ENCODE results near the gene TCF23. TPM values are rescaled to one million over a fixed set of nuclear protein-coding genes. Genes with fewer than 3 reads are reported as not detected.
A peak's percentile ranks its signal among the peaks of the same experiment; 100 is the strongest.

The TCF23 gene
- total RNA-seq, 2 experiments from 2014 or later, result not detected

DNA sequence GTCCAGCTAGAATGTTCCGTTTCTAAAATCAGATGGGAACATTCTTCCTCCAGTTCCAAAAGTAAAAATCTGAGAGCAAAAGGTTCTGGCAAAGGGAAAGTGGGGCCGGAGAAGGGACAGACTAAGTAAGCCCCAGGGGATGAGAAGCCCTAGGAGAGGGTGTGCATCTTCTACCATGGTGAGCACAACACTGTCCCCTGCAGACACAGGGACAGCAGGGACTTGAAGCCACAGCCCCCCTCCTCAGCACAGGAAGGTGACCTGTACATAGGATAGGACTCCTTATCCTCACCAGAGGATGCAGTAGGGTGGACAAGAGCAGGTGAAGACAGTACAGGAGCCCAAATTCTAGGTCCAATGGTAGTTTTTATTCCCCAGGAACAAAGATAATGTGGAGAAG is 50.4 kb downstream of the TCF23 start:
- H3K36me3 ChIP-seq (ENCODE audit: insufficient read depth, low read length), result peaks cover 28% of the 10 kb centered on the region
- DNase-seq (no peak), ATAC-seq (ENCODE audit: poor library complexity) (peak; percentile 7)
- no peak overlapping the region for H3K27ac ChIP-seq (ENCODE audit: low read depth in 1 of 2, low read length in 2 of 2)
- ChIA-PET POLR2A (no interaction called here), CTCF (no interaction called here)
- no peaks in the 10 kb centered on the region for H3K27me3 Mint-ChIP-seq
- no peaks in the 10 kb centered on the region for H3K9me3 Mint-ChIP-seq
- intact Hi-C loops (cut with DNase I, micrococcal nuclease), result loop anchor here in 1 of 2 experiments (5.0 kb wide), 1 partner anchor 47 kb away; no protein-coding TSS in a partner anchor
- peak overlapping the region; percentile 53 for H3K27ac Mint-ChIP-seq
- H3K27me3 ChIP-seq (ENCODE audit: control insufficient read depth in 1 of 2, insufficient read depth in 2 of 2, low read length in 2 of 2), result no peaks in the 10 kb centered on the region
- TF ChIP-seq, protein P1, sequence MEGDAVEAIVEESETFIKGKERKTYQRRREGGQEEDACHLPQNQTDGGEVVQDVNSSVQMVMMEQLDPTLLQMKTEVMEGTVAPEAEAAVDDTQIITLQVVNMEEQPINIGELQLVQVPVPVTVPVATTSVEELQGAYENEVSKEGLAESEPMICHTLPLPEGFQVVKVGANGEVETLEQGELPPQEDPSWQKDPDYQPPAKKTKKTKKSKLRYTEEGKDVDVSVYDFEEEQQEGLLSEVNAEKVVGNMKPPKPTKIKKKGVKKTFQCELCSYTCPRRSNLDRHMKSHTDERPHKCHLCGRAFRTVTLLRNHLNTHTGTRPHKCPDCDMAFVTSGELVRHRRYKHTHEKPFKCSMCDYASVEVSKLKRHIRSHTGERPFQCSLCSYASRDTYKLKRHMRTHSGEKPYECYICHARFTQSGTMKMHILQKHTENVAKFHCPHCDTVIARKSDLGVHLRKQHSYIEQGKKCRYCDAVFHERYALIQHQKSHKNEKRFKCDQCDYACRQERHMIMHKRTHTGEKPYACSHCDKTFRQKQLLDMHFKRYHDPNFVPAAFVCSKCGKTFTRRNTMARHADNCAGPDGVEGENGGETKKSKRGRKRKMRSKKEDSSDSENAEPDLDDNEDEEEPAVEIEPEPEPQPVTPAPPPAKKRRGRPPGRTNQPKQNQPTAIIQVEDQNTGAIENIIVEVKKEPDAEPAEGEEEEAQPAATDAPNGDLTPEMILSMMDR (IDR thresholded peaks at IDR 0.05), result no peak
- H3K4me3 Mint-ChIP-seq, result no peak overlapping the region
- no peaks in the 10 kb centered on the region for H3K4me1 Mint-ChIP-seq (ENCODE audit: low read depth)
- H3K36me3 Mint-ChIP-seq (ENCODE audit: low read depth), result peaks cover 56% of the 10 kb centered on the region
- H3K9me3 ChIP-seq (ENCODE audit: control insufficient read depth in 1 of 2, insufficient read depth in 1 of 2, low read length in 2 of 2), result no peaks in the 10 kb centered on the region
- H3K4me3 ChIP-seq (ENCODE audit: low read length), result no peak overlapping the region
- peaks cover under 1% of the 10 kb centered on the region for H3K4me1 ChIP-seq (ENCODE audit: insufficient read depth, low read length)

DNA sequence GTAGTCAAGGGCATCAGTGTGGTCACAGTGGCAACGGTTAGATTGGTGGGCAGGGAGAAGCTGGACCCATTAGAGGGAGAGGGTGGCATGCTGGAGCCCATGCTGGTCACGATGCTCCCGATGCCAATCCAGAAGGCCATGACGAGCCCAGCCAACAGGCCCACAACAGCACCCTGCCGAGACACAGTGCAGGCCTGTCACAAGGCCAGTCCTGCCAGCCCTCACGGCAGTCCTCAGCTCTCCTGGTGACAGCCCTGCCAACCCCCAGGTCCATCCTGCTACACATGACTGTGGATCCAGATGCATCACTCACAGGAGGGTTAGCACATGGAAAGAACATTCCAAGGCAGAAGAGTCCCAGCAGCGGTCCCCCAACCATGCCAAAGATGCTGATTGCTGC is 52.9 kb downstream of the TCF23 start:
- no peaks in the 10 kb centered on the region for H3K4me1 Mint-ChIP-seq (ENCODE audit: low read depth)
- POLR2A ChIA-PET, result no interaction called here
- H3K36me3 ChIP-seq (ENCODE audit: insufficient read depth, low read length), result peaks cover 46% of the 10 kb centered on the region
- no peak overlapping the region for H3K4me3 ChIP-seq (ENCODE audit: low read length)
- CTCF ChIA-PET, result no interaction called here
- no peaks in the 10 kb centered on the region for H3K27me3 ChIP-seq (ENCODE audit: control insufficient read depth in 1 of 2, insufficient read depth in 2 of 2, low read length in 2 of 2)
- H3K27ac Mint-ChIP-seq, result no peak overlapping the region
- intact Hi-C loops (cut with DNase I, micrococcal nuclease), result no loop called here
- no peak for DNase-seq
- H3K9me3 ChIP-seq (ENCODE audit: control insufficient read depth in 1 of 2, insufficient read depth in 1 of 2, low read length in 2 of 2), result no peaks in the 10 kb centered on the region
- no peaks in the 10 kb centered on the region for H3K27me3 Mint-ChIP-seq
- H3K9me3 Mint-ChIP-seq, result no peaks in the 10 kb centered on the region
- TF ChIP-seq, protein P1 (IDR thresholded peaks at IDR 0.05), result no peak
- H3K4me1 ChIP-seq (ENCODE audit: insufficient read depth, low read length), result peaks cover 10% of the 10 kb centered on the region
- peaks cover 81% of the 10 kb centered on the region for H3K36me3 Mint-ChIP-seq (ENCODE audit: low read depth)
- no peak for ATAC-seq (ENCODE audit: poor library complexity)
- no peak overlapping the region for H3K27ac ChIP-seq (ENCODE audit: low read depth in 1 of 2, low read length in 2 of 2)
- H3K4me3 Mint-ChIP-seq, result no peak overlapping the region

DNA sequence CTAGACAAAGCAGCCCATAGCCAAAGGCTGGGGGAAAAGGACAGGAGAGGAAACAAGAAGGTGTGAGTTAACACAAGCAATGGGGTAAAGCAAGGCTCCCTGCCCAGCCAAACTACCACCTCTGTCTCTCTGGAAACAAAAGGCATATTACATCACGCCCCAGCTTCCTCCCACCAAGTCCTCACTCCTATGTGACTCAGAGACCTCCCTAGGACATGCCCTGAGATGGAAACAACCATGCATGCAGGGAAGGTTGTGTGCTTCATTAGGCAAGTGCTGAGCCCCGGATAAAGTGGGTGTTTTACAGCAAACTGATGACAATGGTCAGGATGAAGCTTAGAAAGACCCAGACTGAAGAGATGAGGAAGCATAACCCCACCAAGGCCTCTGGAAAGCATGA is 54.0 kb downstream of the TCF23 start:
- no peak for ATAC-seq (ENCODE audit: poor library complexity)
- Mint-ChIP-seq H3K4me3 (no peak overlapping the region), H3K36me3 (ENCODE audit: low read depth) (peaks cover 93% of the 10 kb centered on the region), H3K9me3 (no peaks in the 10 kb centered on the region), H3K27me3 (no peaks in the 10 kb centered on the region), H3K4me1 (ENCODE audit: low read depth) (no peaks in the 10 kb centered on the region), H3K27ac (no peak overlapping the region)
- POLR2A ChIA-PET, result interaction anchor here (0.6 kb wide), 1 partner anchor 93 kb away, joined by 3 read pairs; no protein-coding TSS in a partner anchor
- Histone ChIP-seq H3K4me3 (ENCODE audit: low read length) (no peak overlapping the region), H3K9me3 (ENCODE audit: control insufficient read depth in 1 of 2, insufficient read depth in 1 of 2, low read length in 2 of 2) (no peaks in the 10 kb centered on the region), H3K27me3 (ENCODE audit: control insufficient read depth in 1 of 2, insufficient read depth in 2 of 2, low read length in 2 of 2) (no peaks in the 10 kb centered on the region), H3K27ac (ENCODE audit: low read depth in 1 of 2, low read length in 2 of 2) (no peak overlapping the region), H3K4me1 (ENCODE audit: insufficient read depth, low read length) (peaks cover 10% of the 10 kb centered on the region), H3K36me3 (ENCODE audit: insufficient read depth, low read length) (peaks cover 57% of the 10 kb centered on the region)
- CTCF ChIA-PET, result no interaction called here
- TF ChIP-seq, protein P1 (IDR thresholded peaks at IDR 0.05), result no peak
- intact Hi-C loops (cut with DNase I, micrococcal nuclease), result no loop called here
- no peak for DNase-seq
